Esophagus squamous epithelium (tissue), 4 donors: ENCODE data around the gene UQCRC1.

Experiments used
- POLR2A ChIP-seq, 4 donors: fragments of 450-650 bp; IDR thresholded peaks; one replicate each; pipeline ENCODE4 v1.6.1; 2017; ENCODE audit warnings: antibody characterized with exemption in 4 of 4, mild to moderate bottlenecking in 4 of 4, moderate library complexity in 3 of 4
- TF ChIP-seq, protein P1 (sequence below), 6 experiments: fragments of 450-650 bp in 4 of 6; fragments of 200-600 bp in 2 of 6; sonication (generic) in 2 of 6; IDR thresholded peaks; one replicate each; pipeline ENCODE4 v1.5.1; 2016 to 2019; ENCODE audit warnings: antibody characterized with exemption in 6 of 6, mild to moderate bottlenecking in 4 of 6, moderate library complexity in 4 of 6

DNA sequence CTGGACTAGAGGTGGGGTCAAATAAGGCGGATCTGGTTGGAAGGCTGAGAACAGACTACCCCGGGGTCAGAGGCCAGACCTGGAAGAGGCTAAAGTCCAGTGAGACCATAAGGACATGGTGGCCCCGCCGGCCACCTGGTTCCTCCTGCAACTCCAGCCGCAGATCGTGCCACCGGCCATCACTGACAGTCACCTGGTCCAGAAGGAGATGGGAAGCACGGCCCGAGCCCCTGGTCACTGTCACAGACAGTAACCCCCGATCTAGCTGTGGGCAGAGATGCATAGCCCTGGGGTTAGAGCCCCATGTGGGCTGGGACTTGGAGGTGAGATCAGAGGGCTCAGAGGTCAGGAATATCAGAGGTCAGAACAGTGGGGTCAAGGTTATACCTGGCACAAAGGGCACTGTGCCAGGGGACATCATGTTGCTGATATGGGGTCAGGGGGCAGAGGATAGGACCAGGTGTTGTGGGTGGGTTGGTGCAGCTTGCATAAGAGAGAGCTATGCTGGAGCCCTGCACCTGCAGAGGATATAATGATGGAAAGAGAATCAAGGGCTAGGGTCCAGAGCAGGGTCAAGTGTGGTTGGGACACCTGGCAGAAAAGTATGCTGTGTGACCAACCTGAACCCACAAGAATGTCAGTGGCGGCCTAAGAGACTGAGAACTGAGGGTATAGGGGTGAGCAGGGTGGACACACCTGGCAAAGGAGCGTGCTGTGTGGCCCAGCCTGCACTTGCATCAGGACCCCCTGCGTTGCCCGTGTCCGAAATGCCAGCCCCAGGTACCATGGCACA, 43.7 kb upstream of the UQCRC1 start:
- TF ChIP-seq, protein P1, sequence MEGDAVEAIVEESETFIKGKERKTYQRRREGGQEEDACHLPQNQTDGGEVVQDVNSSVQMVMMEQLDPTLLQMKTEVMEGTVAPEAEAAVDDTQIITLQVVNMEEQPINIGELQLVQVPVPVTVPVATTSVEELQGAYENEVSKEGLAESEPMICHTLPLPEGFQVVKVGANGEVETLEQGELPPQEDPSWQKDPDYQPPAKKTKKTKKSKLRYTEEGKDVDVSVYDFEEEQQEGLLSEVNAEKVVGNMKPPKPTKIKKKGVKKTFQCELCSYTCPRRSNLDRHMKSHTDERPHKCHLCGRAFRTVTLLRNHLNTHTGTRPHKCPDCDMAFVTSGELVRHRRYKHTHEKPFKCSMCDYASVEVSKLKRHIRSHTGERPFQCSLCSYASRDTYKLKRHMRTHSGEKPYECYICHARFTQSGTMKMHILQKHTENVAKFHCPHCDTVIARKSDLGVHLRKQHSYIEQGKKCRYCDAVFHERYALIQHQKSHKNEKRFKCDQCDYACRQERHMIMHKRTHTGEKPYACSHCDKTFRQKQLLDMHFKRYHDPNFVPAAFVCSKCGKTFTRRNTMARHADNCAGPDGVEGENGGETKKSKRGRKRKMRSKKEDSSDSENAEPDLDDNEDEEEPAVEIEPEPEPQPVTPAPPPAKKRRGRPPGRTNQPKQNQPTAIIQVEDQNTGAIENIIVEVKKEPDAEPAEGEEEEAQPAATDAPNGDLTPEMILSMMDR (IDR thresholded peaks at IDR 0.05): no peak
- no peak for TF ChIP-seq POLR2A (IDR thresholded peaks at IDR 0.05)
